H1 (cell line): ENCODE results near the gene HSD17B8. TPM values are rescaled to one million over a fixed set of nuclear protein-coding genes. Genes with fewer than 3 reads are reported as not detected.
A peak's percentile ranks its signal among the peaks of the same experiment; 100 is the strongest.

ENCODE experiments used
- CTCF ChIA-PET: fragments of 300-600 bp; sonication (Branson Sonifier 250); formaldehyde crosslinking; loops from one replicate; lab custom pipeline; 2021; ENCODE audit not compliant: partially characterized antibody; lab: Charles Lee
- POLR2A ChIA-PET: fragments of 300-600 bp; sonication (Branson Sonifier 250); formaldehyde crosslinking; loops from one replicate; lab custom pipeline; 2021; ENCODE audit warnings: inconsistent platforms; ENCODE audit not compliant: partially characterized antibody; lab: Charles Lee
- DNase-seq, 2 experiments: peaks; one replicate each; pipeline versions ENCODE4 v3.0.0 to v3.0.0-alpha.2; 2010 to 2022; ENCODE audit warnings: low spot score in 2 of 2, low read depth in 1 of 2, mixed read lengths in 1 of 2
- FAIRE-seq: peaks from 2 replicates; lab custom pipeline; 2011; peaks lifted over from hg19 to GRCh38; lab: Jason Lieb, UNC
- H2AFZ ChIP-seq: 2 replicates; pipeline ENCODE4 v1.8.1; 2012; ENCODE audit warnings: low read length, inconsistent platforms
- H2AK5ac ChIP-seq: 2 replicates; pipeline ENCODE4 v1.6.1; 2013; ENCODE audit warnings: low read depth, low read length
- H2BK120ac ChIP-seq: replicated peaks from 2 replicates; pipeline ENCODE3; 2013; ENCODE audit warnings: low read depth, low read length, inconsistent platforms
- H2BK12ac ChIP-seq: 2 replicates; pipeline ENCODE4 v1.6.1; 2013; ENCODE audit warnings: low read depth, low read length
- H2BK15ac ChIP-seq: 2 replicates; pipeline ENCODE4 v1.6.1; 2013; ENCODE audit warnings: low read length
- H2BK20ac ChIP-seq: 2 replicates; pipeline ENCODE4 v1.6.1; 2013; ENCODE audit warnings: low read length
- H2BK5ac ChIP-seq: 2 replicates; pipeline ENCODE4 v1.6.1; 2013; ENCODE audit warnings: low read depth, low read length
- H3K14ac ChIP-seq: 2 replicates; pipeline ENCODE4 v1.6.1; 2013; ENCODE audit warnings: inconsistent platforms; ENCODE audit not compliant: insufficient read length
- H3K18ac ChIP-seq: 2 replicates; pipeline ENCODE4 v1.6.1; 2013; ENCODE audit warnings: low read length; ENCODE audit errors: extremely low read depth
- H3K23ac ChIP-seq: 2 replicates; pipeline ENCODE4 v1.6.1; 2013; ENCODE audit warnings: inconsistent platforms; ENCODE audit not compliant: insufficient read length
- H3K23me2 ChIP-seq: 2 replicates; pipeline ENCODE4 v1.6.1; 2013; ENCODE audit warnings: low read depth, low read length
- H3K27ac ChIP-seq: 2 replicates; pipeline ENCODE4 v1.6.1; 2011; ENCODE audit warnings: low read depth, low read length, inconsistent platforms
- H3K27me3 ChIP-seq, 4 experiments: replicated peaks in 1 of 4; 1 replicate in 1 of 4; 2 replicates in 3 of 4; pipeline versions ENCODE4 v1.6.1 to v1.8.1; 2011 to 2013; ENCODE audit warnings: low read length in 3 of 4, mild to moderate bottlenecking in 3 of 4, inconsistent platforms in 2 of 4, mixed read lengths in 2 of 4, moderate library complexity in 1 of 4; ENCODE audit not compliant: control insufficient read depth in 3 of 4, insufficient read depth in 3 of 4; ENCODE audit errors: extremely low read depth in 1 of 4
- H3K36me3 ChIP-seq, 4 experiments: 2 replicates each; pipeline versions ENCODE4 v1.6.1 to v1.8.1; 2011 to 2013; ENCODE audit warnings: mild to moderate bottlenecking in 4 of 4, low read length in 3 of 4, moderate library complexity in 2 of 4, control low read depth in 1 of 4, inconsistent platforms in 1 of 4; ENCODE audit not compliant: insufficient read depth in 4 of 4, control insufficient read depth in 2 of 4
- H3K4ac ChIP-seq: replicated peaks from 2 replicates; pipeline ENCODE3; 2013; ENCODE audit warnings: low read length, low read depth, mixed read lengths, inconsistent platforms; ENCODE audit not compliant: insufficient read length
- H3K4me1 ChIP-seq, 4 experiments: replicated peaks in 1 of 4; 1 replicate in 1 of 4; 2 replicates in 3 of 4; pipeline versions ENCODE4 v1.6.1 to v1.8.1; 2011 to 2013; ENCODE audit warnings: low read length in 3 of 4, inconsistent platforms in 2 of 4, mixed read lengths in 1 of 4; ENCODE audit not compliant: insufficient read depth in 4 of 4, control insufficient read depth in 3 of 4
- H3K4me2 ChIP-seq, 2 experiments: 2 replicates each; pipeline versions ENCODE4 v1.6.1 to v1.8.1; 2011 to 2013; ENCODE audit warnings: low read depth in 2 of 2, low read length in 2 of 2, control low read depth in 1 of 2, inconsistent platforms in 1 of 2, mild to moderate bottlenecking in 1 of 2; ENCODE audit not compliant: insufficient read depth in 1 of 2
- H3K4me3 ChIP-seq, 4 experiments: fragments of 200-600, 300-600 bp in 1 of 4; sonication (generic), shearing (Covaris generic), sonication (Bioruptor Twin) in 1 of 4; 2 replicates each; pipeline versions ENCODE4 v1.5.1 to v1.8.1; 2011 to 2016; ENCODE audit warnings: low read length in 4 of 4, low read depth in 3 of 4, control low read depth in 2 of 4, inconsistent platforms in 2 of 4, mild to moderate bottlenecking in 2 of 4, mixed read lengths in 1 of 4, moderate library complexity in 1 of 4; ENCODE audit not compliant: insufficient read depth in 2 of 4; ENCODE audit errors: extremely low read depth in 1 of 4
- H3K56ac ChIP-seq: replicated peaks from 2 replicates; pipeline ENCODE3; 2013; ENCODE audit warnings: low read depth, mild to moderate bottlenecking, mixed read lengths, low read length, inconsistent platforms; ENCODE audit not compliant: insufficient read length
- H3K79me1 ChIP-seq: 2 replicates; pipeline ENCODE4 v1.6.1; 2013; ENCODE audit warnings: low read depth, low read length, control low read depth
- H3K79me2 ChIP-seq, 2 experiments: 2 replicates each; pipeline versions ENCODE4 v1.6.1 to v1.8.1; 2012 to 2013; ENCODE audit warnings: low read length in 2 of 2, mild to moderate bottlenecking in 2 of 2, inconsistent platforms in 1 of 2; ENCODE audit not compliant: insufficient read depth in 2 of 2, control insufficient read depth in 1 of 2
- H3K9ac ChIP-seq, 4 experiments: replicated peaks in 1 of 4; 1 replicate in 1 of 4; 2 replicates in 3 of 4; pipeline versions ENCODE4 v1.6.1 to v1.8.1; 2011 to 2013; ENCODE audit warnings: low read depth in 3 of 4, low read length in 3 of 4, control low read depth in 2 of 4, mild to moderate bottlenecking in 2 of 4, moderate library complexity in 2 of 4, inconsistent platforms in 1 of 4; ENCODE audit errors: extremely low read depth in 1 of 4
- H3K9me3 ChIP-seq, 2 experiments: 2 replicates each; pipeline versions ENCODE4 v1.6.1 to v1.8.1; 2012 to 2013; ENCODE audit warnings: mild to moderate bottlenecking in 2 of 2, moderate library complexity in 2 of 2, control low read depth in 1 of 2, inconsistent platforms in 1 of 2, low read depth in 1 of 2, low read length in 1 of 2, mixed read lengths in 1 of 2; ENCODE audit not compliant: insufficient read depth in 2 of 2
- H4K20me1 ChIP-seq, 2 experiments: replicated peaks in 1 of 2; 2 replicates each; pipeline versions ENCODE3 to v1.8.1; 2011 to 2013; ENCODE audit warnings: inconsistent platforms in 2 of 2, low read length in 2 of 2, mild to moderate bottlenecking in 1 of 2; ENCODE audit not compliant: insufficient read depth in 2 of 2, control insufficient read depth in 1 of 2
- H4K5ac ChIP-seq: 2 replicates; pipeline ENCODE4 v1.6.1; 2013; ENCODE audit warnings: low read length, low read depth, mixed read lengths, inconsistent platforms; ENCODE audit not compliant: insufficient read length
- H4K8ac ChIP-seq: 2 replicates; pipeline ENCODE4 v1.8.0; 2013; ENCODE audit warnings: mild to moderate bottlenecking, moderate library complexity, low read length, inconsistent platforms; ENCODE audit not compliant: insufficient read depth; ENCODE audit errors: extremely low read depth
- H4K91ac ChIP-seq: replicated peaks from 2 replicates; pipeline ENCODE3; 2013; ENCODE audit warnings: low read length, mixed read lengths, inconsistent platforms; ENCODE audit not compliant: insufficient read length
- WGBS, 2 experiments: shearing (Covaris generic) in 1 of 2; methylation state at CpG; one replicate each; pipeline versions ENCODE4 v1.1.6 to v1.1.7; 2013 to 2015; ENCODE audit warnings: low lambda C conversion rate in 2 of 2, mixed read lengths in 2 of 2, inconsistent platforms in 1 of 2, low coverage in 1 of 2, missing lambda C conversion rate in 1 of 2; ENCODE audit not compliant: insufficient replicate concordance in 2 of 2, insufficient coverage in 1 of 2, insufficient read length in 1 of 2; ENCODE audit errors: extremely low coverage in 1 of 2, missing lambda C conversion rate in 1 of 2; 5-methylcytosine and 5-hydroxymethylcytosine counted together
- polyA plus RNA-seq, 7 experiments: library from polyadenylated mRNA; depleted of rRNA in 3 of 7; stranded (reverse) in 5 of 7; unstranded in 2 of 7; fragments of >200 nt in 5 of 7; fragments of 200-250 nt in 2 of 7; gene quantifications; 1 replicate in 5 of 7; 2 replicates in 1 of 7; 4 replicates in 1 of 7; pipeline versions ENCODE4 v1.2.1 to v1.2.3, GENCODE V29; 2011 to 2013; ENCODE audit warnings: missing spikeins in 2 of 7, mixed read lengths in 2 of 7
- total RNA-seq: library from RNA; stranded (reverse); fragmentation: NEBNext Ultra II Directional; extraction: Animal tissue kit (Norgen Biotek cat#: 25700); gene quantifications from 2 replicates; pipeline ENCODE4 v1.2.1, GENCODE V29; 2021

The HSD17B8 gene
- total and polyA plus RNA-seq, 2 of the 8 experiments (the other 6 are each of a cell fraction or from before 2014, with no cell fraction given): 3.3 to 17.1 TPM

DNA sequence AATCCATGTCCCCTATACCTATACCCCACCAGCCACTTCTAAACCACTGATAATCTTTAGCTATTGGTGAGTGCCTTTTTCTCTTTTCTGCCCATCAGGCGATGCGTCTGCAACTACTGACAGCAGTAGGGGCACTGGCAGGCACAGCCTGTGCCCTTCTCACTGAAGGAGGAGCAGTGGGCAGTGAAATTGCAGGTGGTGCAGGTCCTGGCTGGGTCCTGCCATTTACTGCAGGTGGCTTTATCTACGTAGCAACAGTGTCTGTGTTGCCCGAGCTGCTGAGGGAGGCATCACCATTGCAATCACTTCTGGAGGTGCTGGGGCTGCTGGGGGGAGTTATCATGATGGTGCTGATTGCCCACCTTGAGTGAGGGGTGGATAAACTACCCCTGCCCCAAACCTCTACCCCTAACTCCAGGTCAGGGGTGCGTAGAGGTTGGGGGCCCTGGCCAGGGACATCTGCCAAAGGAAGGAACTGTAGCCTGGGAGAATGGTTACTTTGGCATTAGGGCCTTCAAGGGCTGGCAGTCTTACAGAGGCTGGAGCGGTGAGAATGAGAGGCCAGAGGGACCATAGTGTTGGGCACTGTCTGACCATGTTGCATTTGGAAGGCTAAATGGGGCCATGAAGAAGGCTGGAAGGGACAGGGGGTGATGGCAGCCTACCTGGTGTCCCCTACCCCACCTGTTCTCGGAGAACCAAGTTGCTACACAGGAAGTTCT is 851 bp upstream of the HSD17B8 start:
- ChIA-PET POLR2A (interaction anchor here (1.2 kb wide), 2 partner anchors 8 to 44 kb away, joined by 3 to 4 read pairs; no protein-coding TSS in a partner anchor), CTCF (interaction anchor here (0.6 to 1.5 kb wide), 4 partner anchors 7 to 74 kb away, joined by 3 to 6 read pairs (median 4); no protein-coding TSS in a partner anchor)
- Histone ChIP-seq H3K27ac (no peak overlapping the region), H2AK5ac (no peak overlapping the region), H3K9ac (no peak overlapping the region), H3K23me2 (peaks cover 30% of the 10 kb centered on the region), H2BK20ac (peak overlapping the region; percentile 13; the same call in 1 of the 2 replicates), H3K79me1 (peaks cover 16% of the 10 kb centered on the region), H3K23ac (no peak overlapping the region), H4K91ac (no peak overlapping the region), H3K56ac (no peak overlapping the region), H3K27me3 (peaks cover 9 to 32% (median 25%) of the 10 kb centered on the region in 4 experiments; a peak in 6 of 7 replicates), H3K9me3 (no peaks in the 10 kb centered on the region), H3K4me2 (peak overlapping the region; percentile 72 to 97), H4K5ac (no peak overlapping the region), H3K79me2 (peaks cover 3 to 22% of the 10 kb centered on the region in 2 experiments; a peak in 3 of 4 replicates), H3K4me3 (peak overlapping the region in 1 of 4 experiments; percentile 93; a peak in 2 of 8 replicates), H2BK12ac (0 out of 2 replicates have a peak overlapping the region, but pooled peaks have one; percentile 12), H2BK120ac (no peak overlapping the region), H3K36me3 (peaks cover 7 to 23% (median 14%) of the 10 kb centered on the region in 4 experiments), H4K20me1 (peaks cover 5 to 18% of the 10 kb centered on the region in 2 experiments), H2BK15ac (0 out of 2 replicates have a peak overlapping the region, but pooled peaks have one; percentile 19), H2AFZ (no peak overlapping the region), H4K8ac (no peak overlapping the region), H3K14ac (no peak overlapping the region), H3K4me1 (peaks cover 4 to 42% (median 12%) of the 10 kb centered on the region in 4 experiments), H3K4ac (no peak overlapping the region), H2BK5ac (no peak overlapping the region), H3K18ac (no peak overlapping the region)
- DNase-seq (no peak), FAIRE-seq (no peak)
- 86% methylated on average over 7 of the region's 7 CpGs; no CpG with 5 or more reads in 1 of the 2 experiments for whole genome bisulfite sequencing, 2 experiments
